PC-3 (cell line): ENCODE data around the gene IRAK3. TPM values are rescaled to one million over a fixed set of nuclear protein-coding genes. Genes with fewer than 3 reads are reported as not detected.
A peak's percentile ranks its signal among the peaks of the same experiment; 100 is the strongest.
"Not testable (repeated sequence)": the region's sequence is repeated elsewhere in the genome, so short reads cannot be mapped to it uniquely, and the experiment has no call there.

Experiments used
- ATAC-seq: fragments of 200-7000 bp; cut with Tn5 transposase; 2 replicates; pipeline ENCODE4 v1.9.1; 2020; ENCODE audit warnings: mild to moderate bottlenecking, moderate library complexity
- BruUV-seq: library from RNA; stranded (reverse); fragments of 400-500 nt; replicated peaks from 2 replicates; lab custom pipeline; 2021; lab: Mats Ljungman, UMichigan
- CTCF ChIA-PET: fragments of 300-600 bp; sonication (Branson Sonifier 250); formaldehyde crosslinking; loops from one replicate; lab custom pipeline; 2022; ENCODE audit warnings: antibody characterized with exemption; lab: Charles Lee
- POLR2A ChIA-PET: fragments of 300-600 bp; sonication (Branson Sonifier 250); formaldehyde crosslinking; loops from one replicate; lab custom pipeline; 2022; ENCODE audit warnings: antibody characterized with exemption; ENCODE audit not compliant: unreplicated experiment; lab: Charles Lee
- DNase-seq: peaks from one replicate; pipeline ENCODE4 v3.0.0-alpha.2; 2015
- H2AFZ ChIP-seq: fragments of 300-600 bp; sonication (generic); 2 replicates; pipeline ENCODE4 v1.6.0; 2016; ENCODE audit warnings: antibody characterized with exemption, low read length
- H3F3A ChIP-seq: fragments of 300-600 bp; sonication (generic); one replicate; pipeline ENCODE4 v1.6.0; 2017; ENCODE audit warnings: antibody characterized with exemption, low read length, control low read depth, mild to moderate bottlenecking; ENCODE audit not compliant: unreplicated experiment
- H3K27ac ChIP-seq: fragments of 300-600 bp; sonication (generic); 2 replicates; pipeline ENCODE4 v1.5.1; 2016; ENCODE audit warnings: mild to moderate bottlenecking, low read length
- H3K27me3 ChIP-seq: fragments of 300-600 bp; sonication (generic); 2 replicates; pipeline ENCODE4 v1.6.1; 2016; ENCODE audit warnings: low read length, mixed read lengths
- H3K36me3 ChIP-seq: fragments of 300-600 bp; sonication (generic); 2 replicates; pipeline ENCODE4 v1.6.1; 2016; ENCODE audit warnings: low read depth, mixed run types, low read length, mixed read lengths
- H3K4me1 ChIP-seq: fragments of 300-600 bp; sonication (generic); 2 replicates; pipeline ENCODE4 v1.5.1; 2016; ENCODE audit warnings: low read length; ENCODE audit not compliant: insufficient read depth
- H3K4me2 ChIP-seq: fragments of 300-600 bp; sonication (generic); 2 replicates; pipeline ENCODE4 v1.6.0; 2016; ENCODE audit warnings: low read length
- H3K4me3 ChIP-seq: fragments of 300-600 bp; sonication (generic); 2 replicates; pipeline ENCODE4 v1.5.1; 2016; ENCODE audit warnings: mild to moderate bottlenecking, low read length, mixed read lengths
- H3K79me2 ChIP-seq: fragments of 300-600 bp; sonication (generic); 2 replicates; pipeline ENCODE4 v1.6.1; 2017; ENCODE audit warnings: low read length, mixed read lengths
- H3K9ac ChIP-seq: fragments of 300-600 bp; sonication (generic); 2 replicates; pipeline ENCODE4 v1.6.0; 2016; ENCODE audit warnings: mild to moderate bottlenecking, low read length
- H3K9me2 ChIP-seq: fragments of 300-600 bp; sonication (generic); replicated peaks from 2 replicates; pipeline ENCODE4 v1.6.1; 2016; ENCODE audit warnings: mixed run types, low read length, mixed read lengths
- H3K9me3 ChIP-seq: fragments of 300-600 bp; sonication (generic); 2 replicates; pipeline ENCODE4 v1.6.1; 2016; ENCODE audit warnings: low read length, mixed read lengths
- H4K20me1 ChIP-seq: fragments of 300-600 bp; sonication (generic); 2 replicates; pipeline ENCODE4 v1.6.1; 2016; ENCODE audit warnings: low read length, mixed read lengths
- EZH2 ChIP-seq: fragments of 300-600 bp; sonication (generic); IDR thresholded peaks from one replicate; pipeline ENCODE4 v1.6.1; 2017; ENCODE audit warnings: antibody characterized with exemption, mild to moderate bottlenecking, low read length; ENCODE audit not compliant: unreplicated experiment
- EZH2phosphoT487 ChIP-seq: fragments of 300-600 bp; sonication (generic); IDR thresholded peaks from 2 replicates; pipeline ENCODE4 v1.6.1; 2018; ENCODE audit warnings: mild to moderate bottlenecking, antibody characterized with exemption, low read length, borderline replicate concordance
- intact Hi-C: fragments of 100-400 bp; cut with micrococcal nuclease; formaldehyde crosslinking; loops from 2 replicates; pipeline ENCODE4 v1.9.0; 2023
- total RNA-seq: library from RNA; depleted of rRNA; stranded (reverse); fragments of >200 nt; gene quantifications from 2 replicates; pipeline ENCODE4 v1.2.3, GENCODE V29; 2014
- TF ChIP-seq, protein P1 (sequence below): fragments of 300-600 bp; sonication (generic); conservative IDR thresholded peaks from 2 replicates; pipeline ENCODE4 v1.5.1; 2017; ENCODE audit warnings: antibody characterized with exemption, low read depth, mild to moderate bottlenecking, low read length

Gene IRAK3
- total RNA-seq, 1 experiment from 2014 or later = not detected

- POLR2A ChIA-PET = interaction anchor here (0.5 to 1.4 kb wide), 10 partner anchors 11 to 1368 kb away, joined by 3 to 12 read pairs (median 4); partner anchors contain the start of gene HELB
- Histone ChIP-seq H3K9me2 (no peaks in the 10 kb centered on the region), H3K4me1 (peaks cover 9% of the 10 kb centered on the region), H3K9ac (peak within 1 kb of the TSS; percentile 90), H2AFZ (peak within 1 kb of the TSS; percentile 91), H3F3A (no peaks in the 10 kb centered on the region), H3K4me2 (peak within 1 kb of the TSS; percentile 99), H4K20me1 (no peaks in the 10 kb centered on the region), H3K27me3 (no peaks in the 10 kb centered on the region), H3K4me3 (peak within 1 kb of the TSS; percentile 89), H3K9me3 (no peaks in the 10 kb centered on the region), H3K27ac (peak within 1 kb of the TSS; percentile 95), H3K79me2 (peaks cover 47% of the 10 kb centered on the region), H3K36me3 (peaks cover 7% of the 10 kb centered on the region; the same call in 1 of the 2 replicates)
- TF ChIP-seq, protein P1, sequence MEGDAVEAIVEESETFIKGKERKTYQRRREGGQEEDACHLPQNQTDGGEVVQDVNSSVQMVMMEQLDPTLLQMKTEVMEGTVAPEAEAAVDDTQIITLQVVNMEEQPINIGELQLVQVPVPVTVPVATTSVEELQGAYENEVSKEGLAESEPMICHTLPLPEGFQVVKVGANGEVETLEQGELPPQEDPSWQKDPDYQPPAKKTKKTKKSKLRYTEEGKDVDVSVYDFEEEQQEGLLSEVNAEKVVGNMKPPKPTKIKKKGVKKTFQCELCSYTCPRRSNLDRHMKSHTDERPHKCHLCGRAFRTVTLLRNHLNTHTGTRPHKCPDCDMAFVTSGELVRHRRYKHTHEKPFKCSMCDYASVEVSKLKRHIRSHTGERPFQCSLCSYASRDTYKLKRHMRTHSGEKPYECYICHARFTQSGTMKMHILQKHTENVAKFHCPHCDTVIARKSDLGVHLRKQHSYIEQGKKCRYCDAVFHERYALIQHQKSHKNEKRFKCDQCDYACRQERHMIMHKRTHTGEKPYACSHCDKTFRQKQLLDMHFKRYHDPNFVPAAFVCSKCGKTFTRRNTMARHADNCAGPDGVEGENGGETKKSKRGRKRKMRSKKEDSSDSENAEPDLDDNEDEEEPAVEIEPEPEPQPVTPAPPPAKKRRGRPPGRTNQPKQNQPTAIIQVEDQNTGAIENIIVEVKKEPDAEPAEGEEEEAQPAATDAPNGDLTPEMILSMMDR = peak; percentile 61
- no peak for TF ChIP-seq EZH2
- intact Hi-C loops = loop anchor here (2.0 kb wide), 1 partner anchor 15 kb away; no protein-coding TSS in a partner anchor
- TSS peak; percentile 95 for BruUV-seq
- peak; percentile 82 for DNase-seq
- CTCF ChIA-PET = interaction anchor here (0.7 to 1.7 kb wide), 4 partner anchors 24 to 100 kb away, joined by 3 to 12 read pairs (median 3); partner anchors contain the start of gene LLPH
- ATAC-seq = peak; percentile 85
Observed at GRCh38 chr12:66169221-66170170, 19.5 kb upstream of the IRAK3 start, which contains the start of gene TMBIM4. TSS of gene TMBIM4 (minus strand) at chr12:66169996. CDS start at chr12:66169951, 45 bp downstream.

DNA sequence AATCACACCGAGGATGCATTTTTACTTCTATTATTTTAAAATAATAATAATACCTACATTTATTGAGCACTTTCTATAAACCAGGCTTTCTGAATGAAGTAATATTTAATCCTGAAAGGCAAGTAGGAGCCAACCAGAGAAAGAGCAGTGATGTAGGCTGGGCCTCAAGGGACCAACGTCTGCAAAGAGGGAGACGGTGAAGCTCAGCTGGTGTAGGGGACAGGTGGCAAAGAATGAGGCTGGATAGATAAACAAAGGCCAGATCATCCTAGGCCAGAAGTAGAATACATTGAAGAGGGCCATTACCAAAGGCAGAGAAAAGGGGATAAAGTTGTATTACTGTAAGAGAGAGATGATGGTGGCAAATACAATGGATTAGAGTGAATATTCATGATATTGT lies 18.4 kb upstream of the IRAK3 start:
- ChIA-PET POLR2A (no interaction called here), CTCF (no interaction called here)
- Histone ChIP-seq H3K9ac (peak overlapping the region; percentile 90; the same call in 1 of the 2 replicates), H3K27ac (no peak overlapping the region), H3K36me3 (no peaks in the 10 kb centered on the region), H3K4me2 (peak overlapping the region; percentile 99), H4K20me1 (no peaks in the 10 kb centered on the region), H3K4me1 (peaks cover 9% of the 10 kb centered on the region), H3F3A (no peaks in the 10 kb centered on the region), H3K4me3 (peak overlapping the region; percentile 89), H3K9me3 (no peaks in the 10 kb centered on the region), H3K9me2 (no peaks in the 10 kb centered on the region), H2AFZ (no peak overlapping the region), H3K27me3 (no peaks in the 10 kb centered on the region), H3K79me2 (peaks cover 35% of the 10 kb centered on the region)
- DNase-seq (no peak), ATAC-seq (no peak)
- TF ChIP-seq EZH2 (no peak), EZH2phosphoT487 (no peak)
- BruUV-seq = no TSS peak
- intact Hi-C loops = no loop called here

DNA sequence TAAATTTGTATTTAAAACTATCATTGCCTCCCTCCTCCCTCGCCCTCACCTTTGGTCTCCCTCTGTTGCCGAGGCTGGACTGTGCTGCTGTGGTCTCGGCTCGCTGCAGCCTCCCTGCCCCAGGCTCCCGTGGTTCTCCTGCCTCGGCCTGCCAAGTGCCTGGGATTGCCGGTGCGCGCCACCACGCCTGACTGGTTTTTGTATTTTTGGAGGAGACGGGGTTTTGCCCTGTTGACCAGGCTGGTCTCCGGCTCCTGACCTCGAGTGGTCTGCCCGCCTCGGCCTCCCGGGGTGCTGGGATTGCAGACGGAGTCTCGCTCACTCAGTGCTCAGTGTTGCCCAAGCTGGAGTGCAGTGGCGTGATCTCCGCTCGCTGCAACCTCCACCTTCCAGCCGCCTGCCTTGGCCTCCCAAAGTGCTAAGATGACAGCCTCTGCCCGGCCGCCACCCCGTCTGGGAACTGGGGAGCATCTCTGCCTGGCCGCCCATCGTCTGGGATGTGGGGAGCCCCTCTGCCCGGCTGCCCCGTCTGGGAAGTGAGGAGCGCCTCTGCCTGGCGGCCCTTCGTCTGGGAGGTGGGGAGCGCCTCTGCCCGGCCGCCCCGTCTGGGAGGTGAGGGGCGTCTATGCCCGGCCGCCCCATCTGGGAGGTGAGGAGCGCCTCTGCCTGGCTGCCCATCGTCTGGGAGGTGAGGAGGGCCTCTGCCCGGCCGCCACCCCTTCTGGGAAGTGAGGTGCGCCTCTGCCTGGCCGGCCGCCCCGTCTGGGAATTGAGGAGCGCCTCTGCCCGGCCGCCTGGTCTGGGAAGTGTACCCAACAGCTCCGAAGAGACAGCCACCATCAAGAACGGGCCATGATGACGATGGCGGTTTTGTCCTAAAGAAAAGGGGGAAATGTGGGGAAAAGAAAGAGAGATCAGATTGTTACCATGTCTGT lies 14.4 kb upstream of the IRAK3 start:
- DNase-seq, H3K36me3 ChIP-seq, H2AFZ ChIP-seq, POLR2A ChIA-PET, H3K9ac ChIP-seq, H3K4me3 ChIP-seq, ATAC-seq, H3K27ac ChIP-seq, H3K4me2 ChIP-seq, H3K9me3 ChIP-seq, intact Hi-C loops, H4K20me1 ChIP-seq, CTCF ChIA-PET, H3K9me2 ChIP-seq, H3K79me2 ChIP-seq, H3F3A ChIP-seq, BruUV-seq, H3K4me1 ChIP-seq: not testable (repeated sequence)
- peaks cover 25% of the 10 kb centered on the region for H3K27me3 ChIP-seq
